Panc1 (cell line): ENCODE measurements around the gene SPATA13.

Source experiments
- TCF7L2 ChIP-seq: IDR thresholded peaks from 2 replicates; pipeline ENCODE4 v1.6.1; 2011; ENCODE audit warnings: mild to moderate bottlenecking, low read depth, low read length, inconsistent platforms
- TF ChIP-seq, protein P1 (sequence below): fragments of 450-650 bp; IDR thresholded peaks from 2 replicates; pipeline ENCODE4 v1.5.1; 2017; ENCODE audit warnings: mild to moderate bottlenecking

DNA sequence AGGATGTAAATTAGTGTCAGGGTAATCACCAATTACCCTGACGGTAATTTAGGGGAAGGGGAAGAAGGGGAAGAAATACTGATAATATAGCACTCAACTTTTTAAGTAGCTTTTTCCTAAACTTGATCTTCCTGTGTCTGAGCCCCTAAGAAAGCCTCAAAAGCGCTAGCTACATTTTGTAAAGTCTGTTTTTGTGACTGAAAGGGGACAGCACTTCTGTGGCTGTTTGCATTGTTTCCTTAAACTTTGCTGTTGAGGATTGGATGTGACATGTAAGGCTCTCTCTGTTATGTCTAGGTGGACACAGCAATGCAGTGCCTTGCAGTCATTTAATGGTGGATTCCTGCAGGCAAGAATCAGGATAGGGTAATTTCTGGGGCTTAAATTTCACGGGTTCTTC, 42.8 kb downstream of the SPATA13 start:
- TF ChIP-seq, protein P1, sequence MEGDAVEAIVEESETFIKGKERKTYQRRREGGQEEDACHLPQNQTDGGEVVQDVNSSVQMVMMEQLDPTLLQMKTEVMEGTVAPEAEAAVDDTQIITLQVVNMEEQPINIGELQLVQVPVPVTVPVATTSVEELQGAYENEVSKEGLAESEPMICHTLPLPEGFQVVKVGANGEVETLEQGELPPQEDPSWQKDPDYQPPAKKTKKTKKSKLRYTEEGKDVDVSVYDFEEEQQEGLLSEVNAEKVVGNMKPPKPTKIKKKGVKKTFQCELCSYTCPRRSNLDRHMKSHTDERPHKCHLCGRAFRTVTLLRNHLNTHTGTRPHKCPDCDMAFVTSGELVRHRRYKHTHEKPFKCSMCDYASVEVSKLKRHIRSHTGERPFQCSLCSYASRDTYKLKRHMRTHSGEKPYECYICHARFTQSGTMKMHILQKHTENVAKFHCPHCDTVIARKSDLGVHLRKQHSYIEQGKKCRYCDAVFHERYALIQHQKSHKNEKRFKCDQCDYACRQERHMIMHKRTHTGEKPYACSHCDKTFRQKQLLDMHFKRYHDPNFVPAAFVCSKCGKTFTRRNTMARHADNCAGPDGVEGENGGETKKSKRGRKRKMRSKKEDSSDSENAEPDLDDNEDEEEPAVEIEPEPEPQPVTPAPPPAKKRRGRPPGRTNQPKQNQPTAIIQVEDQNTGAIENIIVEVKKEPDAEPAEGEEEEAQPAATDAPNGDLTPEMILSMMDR, result no peak
- no peak for TF ChIP-seq TCF7L2
